HG03064 (cell line): ENCODE data around the gene LY6G6C.

Source experiments
- ATAC-seq: cut with Tn5 transposase; IDR thresholded peaks from one replicate; pipeline ENCODE4 v1.9.1; 2021; ENCODE audit warnings: low read depth; ENCODE audit not compliant: unreplicated experiment

Gene LY6G6C, protein sequence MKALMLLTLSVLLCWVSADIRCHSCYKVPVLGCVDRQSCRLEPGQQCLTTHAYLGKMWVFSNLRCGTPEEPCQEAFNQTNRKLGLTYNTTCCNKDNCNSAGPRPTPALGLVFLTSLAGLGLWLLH

DNA sequence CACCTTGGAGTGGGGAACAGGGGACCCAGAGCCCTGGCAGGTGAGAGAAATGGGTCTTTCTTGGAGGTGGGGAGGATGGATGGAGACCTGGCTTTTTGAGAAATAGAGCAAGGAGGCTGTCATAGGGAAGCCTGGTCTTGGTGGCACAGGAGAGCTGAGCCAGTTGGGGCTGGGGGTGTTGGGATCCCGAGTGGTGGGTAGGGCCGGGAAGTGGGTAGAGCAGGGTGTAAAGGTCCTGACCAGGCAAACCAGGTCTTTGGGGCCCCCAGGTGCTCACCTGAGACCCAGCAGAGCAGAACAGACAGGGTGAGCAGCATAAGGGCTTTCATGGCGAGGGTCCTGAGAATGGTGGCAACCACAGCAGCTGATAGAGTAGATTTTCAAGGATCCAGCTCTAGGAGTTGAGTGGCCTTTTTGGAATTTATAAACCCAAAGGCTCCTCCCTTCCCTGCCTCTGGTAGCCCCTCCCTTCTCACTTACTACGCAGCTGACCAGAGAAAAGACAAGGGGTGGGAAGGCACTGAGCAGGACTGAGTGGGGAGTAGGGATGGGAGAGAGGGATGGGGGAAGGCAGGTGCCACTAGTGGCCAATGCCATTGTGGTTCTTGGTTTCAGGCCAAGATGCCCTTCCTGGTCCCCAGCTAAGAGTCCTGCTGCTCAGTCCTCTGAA is at the start of gene LY6G6C:
Gene LY6G6C (minus strand): TSS at position 396 of the 670 bp plus-strand sequence. CDS start 67 bp downstream, at position 329.
- ATAC-seq = no peak

DNA sequence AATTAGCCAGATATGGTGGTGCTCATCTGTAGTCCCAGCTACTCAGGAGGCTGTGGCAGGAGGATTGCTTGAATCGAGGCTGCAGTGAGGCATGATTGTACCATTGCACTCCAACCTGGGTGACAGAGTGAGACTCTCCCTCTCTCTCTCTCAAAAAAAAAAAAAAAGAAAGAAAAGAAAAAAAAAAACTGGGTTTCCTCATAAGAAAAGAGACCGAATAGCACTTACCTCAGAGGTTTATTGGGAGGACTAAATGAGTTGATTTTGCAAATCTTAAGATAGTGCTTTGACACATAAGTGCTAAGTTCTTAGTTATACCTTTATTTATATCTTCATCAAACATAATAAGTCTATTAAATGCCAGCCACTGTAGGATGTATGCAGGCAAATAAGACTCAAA is 49.3 kb upstream of the LY6G6C start:
- ATAC-seq = no peak

DNA sequence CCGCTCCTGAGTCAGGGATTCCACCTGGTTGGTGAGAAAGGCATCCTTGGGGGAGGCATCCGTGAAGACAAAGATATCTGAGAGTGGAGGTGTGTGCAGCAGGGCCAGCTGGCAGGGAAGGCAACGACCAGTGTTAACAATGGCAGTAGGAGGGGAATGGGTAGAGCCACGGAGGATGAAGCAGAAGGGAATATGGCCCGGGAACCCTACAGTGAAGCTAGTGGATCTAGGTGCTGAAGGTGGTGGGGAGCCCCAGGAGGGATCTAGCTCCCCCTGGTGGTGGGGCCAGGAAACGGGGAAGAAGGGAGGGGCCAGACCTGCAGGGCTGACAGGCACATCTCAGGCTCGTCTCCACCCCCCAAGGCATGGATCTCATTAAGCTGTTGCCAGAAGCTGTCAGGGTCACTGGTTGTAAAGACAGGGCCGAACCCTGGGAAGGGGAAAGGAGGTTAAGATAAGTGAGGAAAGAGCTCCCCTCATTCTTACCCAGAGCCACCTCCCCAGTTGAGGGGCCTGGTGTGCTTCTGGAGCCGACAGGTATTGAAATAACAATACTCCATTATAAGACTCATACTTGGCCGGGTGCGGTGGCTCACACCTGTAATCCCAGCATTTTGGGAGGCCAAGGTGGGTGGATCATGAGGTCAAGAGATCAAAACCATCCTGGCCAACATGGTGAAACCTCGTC is 48.3 kb upstream of the LY6G6C start:
- ATAC-seq = no peak

DNA sequence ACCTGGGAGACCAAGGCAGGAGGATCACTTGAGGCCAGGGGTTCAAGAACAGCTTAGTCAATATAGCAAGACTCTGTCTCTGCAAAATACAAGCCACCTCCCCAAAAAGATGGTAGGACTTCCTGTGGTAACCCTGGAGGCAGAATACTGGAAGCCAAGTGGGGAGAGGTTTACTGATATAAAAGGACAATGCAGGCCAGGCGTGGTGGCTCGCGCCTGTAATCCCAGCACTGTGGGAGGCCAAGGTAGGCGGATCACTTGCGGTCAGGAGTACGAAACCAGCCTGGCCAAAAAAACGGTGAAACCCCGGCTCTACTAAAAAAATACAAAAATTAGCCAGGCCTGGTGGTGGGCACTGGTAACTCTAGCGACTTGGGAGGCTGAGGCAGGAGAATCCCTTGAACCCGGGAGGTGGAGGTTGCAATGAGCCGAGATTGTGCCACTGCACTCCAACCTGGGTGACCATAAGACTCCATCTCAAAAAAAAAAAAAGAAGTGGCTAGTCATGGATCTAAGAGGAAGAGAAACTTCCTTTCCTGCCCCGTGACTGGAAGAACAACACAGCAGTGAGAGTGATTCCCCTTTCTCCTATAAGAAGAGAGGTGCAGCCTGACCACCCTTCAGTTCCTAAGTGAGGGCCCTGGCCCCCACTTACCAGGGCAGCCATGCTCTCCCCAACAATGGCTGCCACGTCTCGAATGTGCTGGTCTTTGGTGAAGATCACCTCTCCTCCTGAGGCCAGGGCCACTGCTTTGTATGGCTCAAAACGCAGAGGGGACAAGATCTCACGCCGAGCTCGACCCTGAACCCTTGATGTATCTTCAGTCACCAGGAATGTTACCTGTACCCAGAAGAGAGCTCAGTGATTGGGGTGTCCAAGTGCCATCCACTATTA is 47.1 kb upstream of the LY6G6C start:
- no peak for ATAC-seq

DNA sequence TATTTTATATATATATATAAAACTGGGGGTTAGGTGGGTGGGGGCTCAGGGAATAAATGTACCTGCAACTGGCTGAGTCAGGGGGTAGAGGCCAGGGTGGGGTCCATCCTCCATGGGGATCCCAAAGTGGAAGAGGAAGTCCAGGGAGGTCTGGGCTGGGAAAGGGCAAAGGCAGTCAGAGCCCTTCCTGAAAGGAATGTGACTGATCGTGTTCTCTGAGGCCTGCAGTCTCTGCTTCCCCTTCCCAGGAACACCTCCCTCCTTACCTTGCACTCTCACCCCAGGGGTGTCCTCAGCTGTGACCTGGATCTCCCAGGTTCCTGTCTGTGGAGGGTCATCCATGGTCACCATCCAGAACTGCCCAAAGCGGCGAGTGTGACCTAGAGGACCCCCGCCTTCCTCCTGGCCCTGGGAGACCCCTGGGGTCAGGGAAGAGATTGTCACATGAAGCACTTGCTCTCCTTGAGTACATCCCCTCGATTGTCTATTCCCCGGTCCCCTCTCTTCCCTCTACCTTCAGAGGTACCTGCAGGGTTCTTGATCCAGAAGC is 45.6 kb upstream of the LY6G6C start:
- no peak for ATAC-seq

DNA sequence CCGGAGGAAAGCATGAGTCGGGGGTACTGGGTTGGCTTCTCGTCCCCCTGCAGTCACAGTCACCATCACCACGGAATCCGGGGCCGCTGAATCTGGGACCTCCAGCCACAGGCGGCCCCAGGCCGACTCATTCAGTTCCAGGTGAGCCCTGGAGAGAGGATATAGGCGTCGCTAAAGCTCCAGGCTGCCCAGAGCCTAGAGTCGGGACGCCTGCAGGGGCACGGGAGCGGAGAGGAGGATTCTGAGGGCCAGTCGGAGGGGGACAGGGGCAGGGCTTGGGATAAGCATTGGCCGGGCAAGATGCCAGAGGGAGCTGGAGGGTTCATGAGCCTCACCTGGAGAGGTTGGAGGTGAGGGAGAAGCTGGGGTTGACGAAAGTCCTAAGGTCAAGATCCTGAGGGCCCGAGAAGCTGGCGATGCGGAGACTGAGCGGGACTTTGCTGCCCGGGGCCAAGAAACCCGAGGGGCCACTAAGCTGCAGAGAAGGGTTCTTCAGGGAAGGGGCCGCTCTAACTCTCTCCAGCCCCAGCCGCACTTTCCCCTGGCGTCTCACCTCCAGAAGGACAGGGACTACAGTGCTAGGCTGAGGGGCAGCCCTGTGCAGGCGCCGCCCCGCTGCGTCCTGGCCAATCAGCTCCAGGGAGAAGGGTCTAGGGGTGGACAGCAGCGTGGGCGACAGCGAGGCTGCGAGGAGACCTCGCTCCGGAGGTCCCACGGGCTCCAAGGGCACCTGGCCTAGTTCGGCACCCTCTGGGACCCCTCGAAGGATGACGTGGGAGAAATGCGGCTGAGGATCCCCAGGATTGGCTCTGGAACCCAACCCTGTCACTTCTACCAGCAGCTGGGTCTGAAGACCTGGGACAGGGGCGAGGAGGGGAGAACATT is 44.6 kb upstream of the LY6G6C start:
- ATAC-seq = no peak

DNA sequence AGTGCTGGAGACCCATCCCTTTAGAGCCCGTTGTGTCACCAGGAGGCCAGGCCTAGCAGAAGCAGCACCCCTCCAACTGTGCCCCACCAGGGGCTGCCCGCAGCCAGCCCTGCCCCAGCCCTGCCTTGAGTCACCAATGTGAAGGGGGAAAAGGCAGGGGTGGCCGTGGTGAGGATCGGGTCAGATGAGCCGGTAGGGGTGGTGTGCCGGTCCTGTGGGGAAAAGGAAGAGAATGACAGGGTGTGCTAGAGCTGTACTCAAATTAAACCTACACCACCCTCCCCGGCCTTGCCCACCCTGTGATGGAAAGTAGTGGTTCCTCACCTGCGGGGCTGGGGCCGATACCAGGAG is 44.0 kb upstream of the LY6G6C start:
- ATAC-seq = no peak

DNA sequence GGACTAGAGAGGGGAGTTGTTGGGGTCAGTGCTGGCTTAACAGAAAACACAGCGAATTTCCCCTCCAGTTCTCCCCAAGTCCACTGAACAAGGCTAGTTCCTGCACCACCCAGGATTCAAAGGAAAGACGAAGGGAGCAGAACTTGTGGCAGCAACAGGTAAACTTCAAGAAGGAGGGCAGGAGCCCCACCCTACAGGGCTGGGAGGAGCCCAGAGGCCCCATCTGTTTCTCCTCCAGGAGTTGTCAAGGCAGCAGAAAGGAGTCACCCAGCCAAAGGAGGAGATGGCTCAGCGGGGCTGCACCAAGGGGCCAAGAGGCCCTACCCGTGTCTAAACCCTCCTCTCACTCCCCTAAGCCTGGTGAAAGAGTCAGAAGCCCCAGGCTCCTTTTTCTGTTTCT is 42.7 kb upstream of the LY6G6C start:
- no peak for ATAC-seq

DNA sequence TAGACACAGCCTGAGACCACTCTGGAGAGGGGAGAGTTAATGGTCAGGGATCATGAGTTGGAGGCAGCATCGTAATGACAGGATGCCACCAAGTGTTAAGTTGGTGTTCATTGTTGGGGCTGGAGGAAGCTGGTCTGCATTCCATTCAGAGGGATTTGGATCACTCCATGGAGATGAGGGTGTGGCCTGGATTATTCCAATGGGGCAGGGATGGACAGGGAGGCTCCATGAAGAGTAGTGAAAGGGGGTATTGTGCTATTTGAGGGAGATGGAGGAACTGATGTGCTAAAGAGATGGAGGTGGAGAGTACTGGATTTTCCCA is 42.0 kb upstream of the LY6G6C start:
- ATAC-seq = no peak

DNA sequence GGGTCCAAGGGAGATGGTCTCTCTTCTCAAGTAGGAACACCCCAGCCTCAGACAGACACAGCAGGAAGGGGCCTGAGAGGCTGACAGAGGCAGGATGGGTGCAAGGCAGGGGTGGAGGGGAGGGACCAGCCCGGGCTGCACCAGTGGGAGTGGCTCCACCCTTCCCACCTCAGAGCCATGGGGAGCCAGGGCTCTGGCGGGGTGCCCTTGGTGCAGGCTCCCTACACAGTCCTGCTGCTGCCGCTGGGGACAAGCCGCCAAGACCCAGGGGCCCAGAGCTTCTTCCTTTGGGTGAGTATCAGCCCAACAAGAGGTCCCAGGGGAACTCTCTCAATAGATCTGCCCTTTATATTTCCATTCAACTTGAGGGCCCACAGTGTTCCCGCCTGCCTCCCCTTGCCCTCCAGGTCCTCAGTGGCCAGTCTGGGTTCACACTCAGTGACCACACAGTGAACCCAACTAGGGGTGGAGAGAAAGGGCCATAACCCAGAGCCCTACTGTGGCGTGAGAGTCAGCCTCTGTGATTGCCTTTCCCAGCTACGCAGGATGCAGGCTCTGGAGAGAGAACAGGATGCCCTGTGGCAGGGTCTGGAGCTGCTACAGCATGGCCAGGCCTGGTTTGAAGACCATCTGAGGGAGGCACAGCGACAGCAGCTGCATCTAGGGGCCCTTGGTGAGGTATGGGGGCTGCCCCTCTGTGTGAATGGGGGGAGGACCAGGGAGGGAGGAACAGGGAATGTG is 41.5 kb upstream of the LY6G6C start:
- no peak for ATAC-seq

DNA sequence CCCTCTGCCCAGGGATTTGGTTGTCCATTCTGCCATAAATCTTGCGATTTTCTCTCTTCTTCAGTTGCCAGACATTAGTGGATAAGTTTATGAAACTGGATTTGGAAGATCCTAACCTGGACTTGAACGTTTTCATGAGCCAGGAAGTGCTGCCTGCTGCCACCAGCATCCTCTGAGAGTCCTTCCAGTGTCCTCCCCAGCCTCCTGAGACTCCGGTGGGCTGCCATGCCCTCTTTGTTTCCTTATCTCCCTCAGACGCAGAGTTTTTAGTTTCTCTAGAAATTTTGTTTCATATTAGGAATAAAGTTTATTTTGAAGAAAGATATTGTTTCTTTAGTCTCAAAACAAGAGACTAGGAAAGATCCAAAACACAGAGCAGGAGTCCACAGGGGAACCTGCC is 40.8 kb upstream of the LY6G6C start, which contains the start of gene SAPCD1:
Gene SAPCD1 (plus strand): TSS at position 301 of the 400 bp plus-strand sequence. CDS start 399 bp downstream, outside the sequence.
- ATAC-seq = no peak

DNA sequence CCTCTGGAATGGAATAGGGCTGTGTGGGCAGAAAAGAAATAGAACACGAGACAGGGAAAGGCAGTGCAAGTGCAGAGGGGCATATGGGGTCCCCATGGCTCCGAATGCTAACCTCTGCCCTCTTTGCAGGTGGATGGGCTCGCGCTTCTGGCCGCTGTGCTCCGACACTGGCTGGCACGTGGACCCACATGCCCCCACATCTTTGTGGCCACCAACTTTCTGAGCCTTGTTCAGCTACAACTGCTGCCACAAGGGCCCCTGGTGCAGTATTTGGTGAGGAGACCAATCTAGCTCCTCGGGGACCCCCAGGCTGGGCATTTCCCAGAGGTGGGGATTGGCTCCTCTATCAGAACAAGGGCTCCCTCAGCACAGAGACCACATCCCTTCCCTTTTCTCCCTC is 39.8 kb upstream of the LY6G6C start:
- no peak for ATAC-seq

DNA sequence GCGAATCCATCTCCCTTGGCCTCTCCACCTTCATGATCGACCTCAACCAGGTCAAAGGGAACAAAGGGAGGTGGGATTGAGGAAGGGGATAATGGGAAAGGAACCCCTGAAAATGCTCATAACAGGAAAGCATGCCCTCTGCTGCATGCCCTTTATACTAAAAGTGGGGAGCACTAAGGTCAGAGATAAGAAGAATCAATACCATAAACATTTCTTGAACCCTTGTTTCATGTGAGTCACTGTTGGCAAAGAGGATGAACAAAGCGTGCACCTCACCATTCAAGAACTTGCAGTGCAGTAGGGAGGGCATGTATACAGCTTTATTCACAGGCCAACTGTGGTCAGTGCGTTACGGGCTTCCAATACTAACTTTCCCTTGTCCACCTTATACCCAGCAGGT is 39.2 kb upstream of the LY6G6C start:
- no peak for ATAC-seq

DNA sequence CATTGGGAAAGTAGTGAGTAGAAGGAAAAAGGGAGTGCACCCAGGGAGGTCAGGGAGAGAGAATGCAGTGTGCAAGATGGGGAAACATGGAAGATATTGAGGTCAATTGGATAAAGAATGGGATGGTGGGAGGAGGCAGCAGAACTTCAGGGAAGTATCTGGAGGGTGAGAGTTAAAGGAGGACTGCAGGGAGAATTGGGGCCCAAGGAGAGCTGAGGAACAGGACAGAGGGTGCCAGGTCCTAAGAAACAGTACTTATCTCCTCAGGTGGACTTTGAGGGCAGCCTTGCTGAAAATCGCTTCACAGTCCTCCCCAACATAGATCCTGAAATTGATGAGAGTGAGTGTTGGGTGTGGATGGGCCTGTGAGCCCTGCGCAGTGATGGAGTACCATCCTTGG is 36.7 kb upstream of the LY6G6C start:
- no peak for ATAC-seq

DNA sequence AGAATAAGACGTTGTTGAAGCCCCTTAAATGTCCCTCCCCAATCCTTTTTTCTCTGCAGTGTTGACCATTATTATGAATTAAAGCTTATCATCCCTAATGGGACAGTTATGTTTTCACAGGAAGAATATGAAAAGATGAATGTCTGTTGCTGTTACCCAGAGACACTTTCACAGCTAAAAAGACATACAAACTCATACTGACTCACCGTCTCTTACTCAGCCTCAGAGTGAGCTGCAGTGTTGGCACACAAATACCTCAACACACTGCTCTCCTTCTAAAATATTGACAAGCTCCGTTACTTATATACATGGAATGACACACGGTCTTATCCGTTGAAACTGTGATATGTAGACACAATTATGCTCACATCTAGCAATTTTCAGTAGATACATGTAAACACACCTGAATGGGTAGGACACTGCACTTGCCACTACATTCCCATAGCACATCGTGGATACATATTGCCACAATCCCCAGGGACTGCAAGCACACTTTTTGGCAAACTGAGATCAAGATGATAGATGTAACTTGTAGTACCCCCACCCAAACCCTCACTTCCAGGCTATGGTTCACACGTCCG is 31.3 kb upstream of the LY6G6C start:
- no peak for ATAC-seq

DNA sequence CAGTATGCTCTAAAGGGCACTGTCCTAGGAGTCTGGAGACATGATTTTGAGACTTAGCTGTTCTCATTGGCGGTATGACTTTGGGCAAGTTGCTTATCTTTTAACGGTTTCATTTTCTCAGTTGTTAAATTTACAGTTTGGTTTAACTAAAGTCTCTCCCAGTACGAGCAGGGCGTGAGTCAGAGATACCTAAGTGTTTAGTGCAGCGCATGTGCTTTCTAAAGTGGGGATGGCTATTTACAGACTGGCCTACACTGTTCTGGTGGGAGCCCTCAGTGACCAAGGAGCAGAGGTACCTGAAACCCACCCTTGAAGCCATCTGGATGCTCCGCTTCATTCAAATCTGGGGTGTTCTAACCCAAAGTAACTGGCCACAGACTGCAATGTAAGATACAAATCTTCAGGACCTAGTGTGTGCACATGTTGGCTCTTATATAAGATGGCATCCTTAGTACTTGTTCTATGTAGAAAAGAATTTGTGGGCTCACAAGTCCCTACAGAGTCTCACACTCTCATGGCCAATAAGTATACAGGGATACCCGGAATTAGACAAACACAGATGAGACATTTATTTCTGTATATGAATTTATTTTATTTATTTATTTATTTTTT is 29.0 kb upstream of the LY6G6C start:
- ATAC-seq = no peak

DNA sequence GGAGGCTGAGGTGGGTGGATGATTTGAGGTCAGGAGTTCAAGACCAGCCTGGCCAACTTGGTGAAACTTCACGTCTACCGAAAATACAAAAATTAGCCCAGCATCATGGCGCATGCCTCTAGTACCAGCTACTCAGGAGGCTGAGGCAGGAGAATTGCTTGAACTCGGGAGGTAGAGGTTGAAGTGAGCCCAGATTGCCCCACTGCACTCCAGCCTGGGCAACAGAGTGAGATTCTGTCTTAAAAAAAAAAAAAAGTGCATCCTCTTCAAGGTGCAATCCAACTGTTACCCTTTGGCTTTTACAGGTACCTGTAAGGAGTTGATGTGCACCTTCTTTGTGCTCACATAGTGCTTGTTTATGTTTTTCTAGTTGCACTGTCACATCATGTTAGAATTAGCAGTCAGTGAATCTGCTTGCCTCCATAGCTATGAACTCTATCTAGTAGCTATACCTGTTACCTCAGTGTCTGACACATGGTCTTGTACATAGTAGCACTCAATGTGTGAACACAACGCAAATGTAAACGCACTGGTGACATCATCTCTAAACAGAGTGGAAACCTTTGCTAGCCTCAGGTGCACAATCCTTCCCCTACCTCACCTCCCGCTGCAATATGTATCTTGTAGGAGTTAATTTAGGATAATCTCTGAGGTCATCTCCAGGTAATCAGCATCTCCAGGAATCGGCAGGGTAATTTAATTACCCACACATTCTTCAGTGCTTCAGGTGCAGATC is 27.9 kb upstream of the LY6G6C start:
- ATAC-seq = no peak

DNA sequence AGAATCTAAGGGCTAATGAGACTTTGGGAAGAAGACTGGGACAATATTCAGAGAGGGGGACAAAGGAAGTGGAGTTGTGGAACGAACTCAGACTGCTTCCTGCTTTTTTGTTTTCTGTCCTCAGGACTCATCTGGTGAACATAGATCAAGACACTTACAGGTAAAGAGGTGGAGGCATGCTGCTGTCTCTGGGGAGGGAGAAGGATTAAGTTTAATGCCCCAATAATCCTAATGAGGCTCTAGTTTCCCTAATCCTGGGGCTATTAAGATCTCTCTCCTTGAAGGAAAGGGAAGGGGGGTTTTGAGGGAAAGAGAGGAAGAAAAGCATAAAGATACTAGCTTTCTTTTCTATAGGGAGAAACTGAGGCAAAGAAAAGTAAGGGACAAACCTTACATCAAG is 22.9 kb upstream of the LY6G6C start:
- ATAC-seq = no peak
